ENCODE data around the gene SOCS1. TPM values are rescaled to one million over a fixed set of nuclear protein-coding genes. Genes with fewer than 3 reads are reported as not detected.

The SOCS1 gene
- total and polyA plus RNA-seq, 12 donors: 0.60 to 12.2 (median 2.5) TPM

GRCh38 chr16:11260596-11260966 lies 4.6 kb upstream of the SOCS1 start:
- ATAC-seq (no peak), DNase-seq (no peak)
- Histone ChIP-seq H3K4me1 (peaks cover 10 to 37% (median 24%) of the 10 kb centered on the region in 9 donors), H3K36me3 (no peaks in the 10 kb centered on the region), H3K27me3 (no peaks in the 10 kb centered on the region), H3K27ac (no peak overlapping the region), H3K4me3 (no peak overlapping the region), H3K9me3 (no peaks in the 10 kb centered on the region)
- 62 to 79% methylated on average over 3 of the region's 3 CpGs for WGBS, 2 donors
- intact Hi-C loops (cut with DNase I): loop anchor here in 2 of 10 donors (5.0 to 10.0 kb wide), 2 partner anchors 94 to 97 kb away; no protein-coding TSS in a partner anchor
- TF ChIP-seq, protein P1, sequence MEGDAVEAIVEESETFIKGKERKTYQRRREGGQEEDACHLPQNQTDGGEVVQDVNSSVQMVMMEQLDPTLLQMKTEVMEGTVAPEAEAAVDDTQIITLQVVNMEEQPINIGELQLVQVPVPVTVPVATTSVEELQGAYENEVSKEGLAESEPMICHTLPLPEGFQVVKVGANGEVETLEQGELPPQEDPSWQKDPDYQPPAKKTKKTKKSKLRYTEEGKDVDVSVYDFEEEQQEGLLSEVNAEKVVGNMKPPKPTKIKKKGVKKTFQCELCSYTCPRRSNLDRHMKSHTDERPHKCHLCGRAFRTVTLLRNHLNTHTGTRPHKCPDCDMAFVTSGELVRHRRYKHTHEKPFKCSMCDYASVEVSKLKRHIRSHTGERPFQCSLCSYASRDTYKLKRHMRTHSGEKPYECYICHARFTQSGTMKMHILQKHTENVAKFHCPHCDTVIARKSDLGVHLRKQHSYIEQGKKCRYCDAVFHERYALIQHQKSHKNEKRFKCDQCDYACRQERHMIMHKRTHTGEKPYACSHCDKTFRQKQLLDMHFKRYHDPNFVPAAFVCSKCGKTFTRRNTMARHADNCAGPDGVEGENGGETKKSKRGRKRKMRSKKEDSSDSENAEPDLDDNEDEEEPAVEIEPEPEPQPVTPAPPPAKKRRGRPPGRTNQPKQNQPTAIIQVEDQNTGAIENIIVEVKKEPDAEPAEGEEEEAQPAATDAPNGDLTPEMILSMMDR (IDR thresholded peaks at IDR 0.05): no peak

GRCh38 chr16:11259655-11260595 lies 3.9 kb upstream of the SOCS1 start:
- TF ChIP-seq, protein P1 (IDR thresholded peaks at IDR 0.05): no peak
- intact Hi-C loops (cut with DNase I): loop anchor here in 9 of 10 donors (5.0 to 10.0 kb wide), 9 partner anchors 95 to 293 kb away; no protein-coding TSS in a partner anchor
- no peak for ATAC-seq
- H3K27ac ChIP-seq: peak overlapping the region in 5 of 10 donors; percentile 53 to 70 (median 57)
- no peak for DNase-seq
- no peaks in the 10 kb centered on the region for H3K27me3 ChIP-seq
- H3K4me3 ChIP-seq: no peak overlapping the region
- H3K36me3 ChIP-seq: peaks cover 0 to 4% (median 0%) of the 10 kb centered on the region in 9 donors
- 93 to 95% methylated on average over 12 of the region's 12 CpGs for WGBS, 2 donors
- peaks cover 14 to 38% (median 25%) of the 10 kb centered on the region in 9 donors for H3K4me1 ChIP-seq
- H3K9me3 ChIP-seq: no peaks in the 10 kb centered on the region

DNA sequence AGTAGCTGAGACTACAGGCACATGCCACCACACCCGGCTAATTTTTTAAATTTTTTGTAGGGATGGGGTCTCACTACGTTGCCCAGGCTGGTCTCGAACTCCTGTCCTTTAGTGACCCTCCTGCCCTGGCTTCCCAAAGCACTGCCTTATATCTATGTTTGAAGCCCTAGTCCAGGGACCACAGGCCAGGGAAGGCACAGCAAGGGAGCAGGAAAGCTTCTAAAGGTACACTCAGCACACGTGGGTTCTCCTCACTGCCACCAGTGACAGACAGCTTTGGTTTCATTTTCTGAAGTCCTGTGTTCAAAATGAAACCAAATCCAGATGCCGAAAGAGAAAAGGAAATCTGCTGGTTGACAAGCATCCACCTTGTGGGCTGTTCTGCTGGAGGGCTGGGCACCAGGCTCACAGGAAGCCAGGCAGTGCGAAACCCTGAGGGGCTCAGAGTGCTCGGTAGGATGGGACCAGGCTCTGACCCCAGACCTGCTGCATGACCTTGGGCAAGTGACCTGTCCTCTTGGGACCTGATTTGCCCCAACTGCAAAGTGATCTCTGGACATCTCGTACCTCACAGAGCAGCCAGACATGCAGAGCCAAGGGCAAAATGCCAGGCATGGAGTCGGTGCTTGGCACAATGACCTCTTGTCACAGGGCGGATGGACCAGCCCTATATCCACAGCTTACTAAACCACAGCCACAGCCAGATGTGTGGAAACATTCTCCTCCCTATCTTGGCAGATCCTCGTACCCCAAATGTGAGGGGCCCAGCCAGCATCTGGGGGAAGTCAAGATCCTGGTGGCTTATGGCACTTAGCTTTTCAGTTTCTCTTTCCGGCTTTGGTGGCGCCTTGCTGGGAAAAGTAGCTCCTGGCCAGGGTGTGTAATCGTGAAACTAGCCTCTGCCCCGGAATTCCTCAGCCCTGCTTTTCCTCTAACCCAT lies 2.8 kb upstream of the SOCS1 start:
- peak; percentile 57 to 67 for DNase-seq
- TF ChIP-seq, protein P1 (IDR thresholded peaks at IDR 0.05): no peak
- peak overlapping the region in 9 of 10 donors; percentile 5 to 70 (median 57) for H3K27ac ChIP-seq
- H3K4me3 ChIP-seq: peak overlapping the region in 5 of 10 donors; percentile 22 to 31 (median 28)
- peak in 2 of 8 donors; percentile 2 to 8 for ATAC-seq
- H3K36me3 ChIP-seq: peaks cover 0 to 15% (median 0%) of the 10 kb centered on the region in 9 donors
- no peaks in the 10 kb centered on the region for H3K27me3 ChIP-seq
- peaks cover 15 to 44% (median 33%) of the 10 kb centered on the region in 9 donors for H3K4me1 ChIP-seq
- intact Hi-C loops (cut with DNase I): loop anchor here in 9 of 10 donors (5.0 to 10.0 kb wide), 8 partner anchors 98 to 292 kb away; no protein-coding TSS in a partner anchor
- 32 to 34% methylated on average over 15 of the region's 15 CpGs for WGBS, 2 donors
- no peaks in the 10 kb centered on the region for H3K9me3 ChIP-seq

All from heart right ventricle (tissue), 16 donors.